T-helper 9 cell (primary cell): Measurements from ENCODE around the gene ALOXE3.
"Not testable (repeated sequence)": the region's sequence is repeated elsewhere in the genome, so short reads cannot be mapped to it uniquely, and the experiment has no call there.

Experiments used
- DNase-seq: peaks from one replicate; pipeline ENCODE4 v3.0.0-alpha.2; 2020

Gene ALOXE3

GRCh38 chr17:8121407-8121680 lies 3.0 kb upstream of the ALOXE3 start:
- no peak for DNase-seq

- DNase-seq, result peak; percentile 53
Observed at GRCh38 chr17:8120520-8121406, 2.4 kb upstream of the ALOXE3 start.

- DNase-seq, result peak; percentile 59
Observed at GRCh38 chr17:8119581-8120519, 1.5 kb upstream of the ALOXE3 start.

- DNase-seq, result peak; percentile 76
Observed at GRCh38 chr17:8118769-8119580, 661 bp upstream of the ALOXE3 start.

- DNase-seq, result no peak
Observed at GRCh38 chr17:8117367-8117979, 841 bp downstream of the ALOXE3 start.

GRCh38 chr17:8116776-8117175 lies 1.5 kb downstream of the ALOXE3 start:
- no peak for DNase-seq

GRCh38 chr17:8110907-8111306 lies 7.4 kb downstream of the ALOXE3 start:
- no peak for DNase-seq

- no peak for DNase-seq
Observed at GRCh38 chr17:8110456-8110804, 7.9 kb downstream of the ALOXE3 start.

GRCh38 chr17:8109661-8110455 lies 8.5 kb downstream of the ALOXE3 start:
- peak; percentile 84 for DNase-seq

- no peak for DNase-seq
Observed at GRCh38 chr17:8108972-8109660, 9.2 kb downstream of the ALOXE3 start.

GRCh38 chr17:8106980-8107379 lies 11.3 kb downstream of the ALOXE3 start:
- not testable (repeated sequence) for DNase-seq

GRCh38 chr17:8105957-8106398 lies 12.3 kb downstream of the ALOXE3 start:
- DNase-seq, result no peak

- DNase-seq, result no peak
Observed at GRCh38 chr17:8104911-8105310, 13.4 kb downstream of the ALOXE3 start.

GRCh38 chr17:8103549-8103948 lies 14.8 kb downstream of the ALOXE3 start:
- no peak for DNase-seq

GRCh38 chr17:8101721-8102120 lies 16.6 kb downstream of the ALOXE3 start:
- no peak for DNase-seq

GRCh38 chr17:8100763-8101162 lies 17.6 kb downstream of the ALOXE3 start:
- DNase-seq, result no peak

GRCh38 chr17:8100111-8100510 lies 18.2 kb downstream of the ALOXE3 start:
- no peak for DNase-seq

GRCh38 chr17:8096541-8096940 lies 21.8 kb downstream of the ALOXE3 start:
- DNase-seq, result no peak

- no peak for DNase-seq
Observed at GRCh38 chr17:8095361-8095760, 23.0 kb downstream of the ALOXE3 start.

- DNase-seq, result no peak
Observed at GRCh38 chr17:8091033-8091687, 27.2 kb downstream of the ALOXE3 start.
